OCI-LY7 (cell line): ENCODE results near the gene PARP12.

Experiments
- CTCF ChIP-seq: fragments of 200-600 bp; sonication (generic); conservative IDR thresholded peaks from 2 replicates; pipeline ENCODE4 v1.5.1; 2014; ENCODE audit warnings: mild to moderate bottlenecking, antibody characterized with exemption, low read length, moderate library complexity, mixed read lengths
- EZH2phosphoT487 ChIP-seq: fragments of 200-600 bp; sonication (generic); IDR thresholded peaks from 2 replicates; pipeline ENCODE4 v1.6.1; 2018; ENCODE audit warnings: low read depth, borderline replicate concordance, mild to moderate bottlenecking, mixed run types, antibody characterized with exemption, low read length, moderate library complexity, mixed read lengths

GRCh38 chr7:140055833-140056232 is 6.9 kb downstream of the PARP12 start:
- no peak for TF ChIP-seq CTCF
- no peak for TF ChIP-seq EZH2phosphoT487
